ENCODE data around the gene ZNRF3.

Gene ZNRF3

DNA sequence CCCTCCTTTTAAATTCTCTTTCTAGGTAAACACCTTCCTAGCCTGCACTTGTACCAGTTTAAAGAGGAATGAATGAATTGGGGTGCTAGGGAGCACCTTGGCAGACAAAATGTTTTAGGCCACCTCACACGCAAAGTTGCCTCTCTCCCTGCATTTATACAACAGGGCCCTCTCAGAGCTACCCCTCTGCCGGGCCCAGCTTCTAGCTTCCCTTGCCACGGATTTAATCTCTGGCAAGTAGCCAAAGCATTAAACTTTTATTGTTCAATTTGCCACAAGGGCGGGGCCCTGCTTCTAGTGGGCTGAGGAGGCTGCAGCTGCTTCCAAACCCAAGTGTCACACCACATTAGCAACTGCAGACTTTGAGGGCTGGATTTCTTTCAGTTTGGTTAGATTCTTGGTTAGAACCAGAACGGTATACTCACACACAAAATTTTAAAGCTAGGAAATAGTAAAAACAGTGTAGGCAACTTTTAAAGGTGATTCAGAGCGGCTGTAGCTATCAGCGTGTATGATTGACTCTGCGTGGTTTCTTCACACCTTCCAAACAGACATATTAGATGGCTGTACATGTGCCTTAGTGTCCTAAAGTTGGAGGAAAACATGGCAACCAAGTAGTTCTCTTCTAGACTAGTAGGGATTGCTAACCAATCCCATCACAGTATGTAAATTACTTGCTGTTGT lies 196.0 kb downstream of the ZNRF3 start:
- TF ChIP-seq EZH2 (IDR thresholded peaks at IDR 0.05; ENCODE audit: borderline replicate concordance, low read depth, low read length, severe bottlenecking): no peak
- TF ChIP-seq, protein P1, sequence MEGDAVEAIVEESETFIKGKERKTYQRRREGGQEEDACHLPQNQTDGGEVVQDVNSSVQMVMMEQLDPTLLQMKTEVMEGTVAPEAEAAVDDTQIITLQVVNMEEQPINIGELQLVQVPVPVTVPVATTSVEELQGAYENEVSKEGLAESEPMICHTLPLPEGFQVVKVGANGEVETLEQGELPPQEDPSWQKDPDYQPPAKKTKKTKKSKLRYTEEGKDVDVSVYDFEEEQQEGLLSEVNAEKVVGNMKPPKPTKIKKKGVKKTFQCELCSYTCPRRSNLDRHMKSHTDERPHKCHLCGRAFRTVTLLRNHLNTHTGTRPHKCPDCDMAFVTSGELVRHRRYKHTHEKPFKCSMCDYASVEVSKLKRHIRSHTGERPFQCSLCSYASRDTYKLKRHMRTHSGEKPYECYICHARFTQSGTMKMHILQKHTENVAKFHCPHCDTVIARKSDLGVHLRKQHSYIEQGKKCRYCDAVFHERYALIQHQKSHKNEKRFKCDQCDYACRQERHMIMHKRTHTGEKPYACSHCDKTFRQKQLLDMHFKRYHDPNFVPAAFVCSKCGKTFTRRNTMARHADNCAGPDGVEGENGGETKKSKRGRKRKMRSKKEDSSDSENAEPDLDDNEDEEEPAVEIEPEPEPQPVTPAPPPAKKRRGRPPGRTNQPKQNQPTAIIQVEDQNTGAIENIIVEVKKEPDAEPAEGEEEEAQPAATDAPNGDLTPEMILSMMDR (IDR thresholded peaks at IDR 0.05; ENCODE audit: borderline replicate concordance, extremely low read depth, low read length, poor library complexity, severe bottlenecking): peak; percentile 23
- Histone ChIP-seq H3K4me3 (ENCODE audit: low read depth in 1 of 2, low read length in 2 of 2) (peak overlapping the region in 1 of 2 experiments; percentile 25; a peak in 2 of 4 replicates), H3K4me1 (ENCODE audit: insufficient read depth, low read length) (peaks cover 81% of the 10 kb centered on the region), H3K27me3 (ENCODE audit: insufficient read depth, low read length, poor library complexity) (no peaks in the 10 kb centered on the region), H3K9me3 (ENCODE audit: insufficient read depth, low read length, severe bottlenecking) (no peaks in the 10 kb centered on the region), H3K79me2 (ENCODE audit: insufficient read depth, low read length) (peaks cover 74% of the 10 kb centered on the region), H3K36me3 (ENCODE audit: insufficient read depth, low read length) (peaks cover under 1% of the 10 kb centered on the region; the same call in 1 of the 2 replicates), H3K4me2 (ENCODE audit: insufficient read depth, low read length) (peak overlapping the region; percentile 42), H4K20me1 (ENCODE audit: insufficient read depth, low read length) (0 out of 2 replicates have a peak, but pooled peaks cover under 1% of the 10 kb centered on the region), H3K9ac (ENCODE audit: low read depth, low read length) (peak overlapping the region; percentile 56), H2AFZ (ENCODE audit: low read depth, low read length) (peak overlapping the region; percentile 29; the same call in 1 of the 2 replicates), H3K27ac (ENCODE audit: low read length) (peak overlapping the region; percentile 95)
- ATAC-seq (ENCODE audit: insufficient read depth, low read depth) (peak; percentile 85), DNase-seq (peak; percentile 84)

DNA sequence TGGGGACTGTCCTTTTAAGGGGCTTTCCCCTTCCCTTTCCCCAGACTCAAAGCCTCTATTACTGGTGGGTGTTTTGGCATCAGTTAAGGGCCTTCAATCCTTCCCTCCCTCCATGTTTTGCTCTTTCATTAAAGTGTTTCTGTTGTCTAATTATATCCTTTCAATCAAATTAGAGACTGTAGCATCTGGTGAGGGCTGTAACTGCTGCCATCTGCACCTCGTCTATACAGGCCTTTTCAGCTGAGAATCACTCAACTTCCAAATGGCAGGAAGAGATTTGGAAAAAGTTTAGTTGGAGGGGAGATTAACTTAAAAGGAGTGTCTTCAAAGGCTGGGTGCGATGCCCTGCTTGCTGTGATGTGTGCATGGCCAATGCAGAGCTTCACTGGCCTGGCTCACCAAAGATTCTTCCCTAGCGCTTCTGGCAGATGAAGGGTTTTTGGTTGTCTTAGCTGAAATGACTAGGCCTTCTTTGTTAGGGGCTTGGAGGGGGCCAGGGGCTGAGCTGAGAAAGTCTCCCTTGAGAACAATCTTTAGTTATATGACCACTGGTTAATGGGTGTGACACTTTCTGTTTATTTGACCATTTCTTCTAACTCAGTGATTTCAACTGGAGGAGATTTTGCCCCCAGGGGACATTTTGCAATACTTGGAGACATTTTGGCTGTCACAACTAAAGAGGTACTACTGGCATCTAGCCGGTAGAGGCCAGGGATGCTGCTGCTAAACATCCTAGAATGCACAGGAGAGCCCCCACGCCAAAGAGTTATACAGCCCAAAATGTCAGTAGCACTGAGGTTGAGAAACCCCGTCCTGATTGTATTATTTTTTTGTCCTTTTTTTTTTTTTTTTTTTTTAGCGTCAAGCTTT lies 197.0 kb downstream of the ZNRF3 start:
- Histone ChIP-seq H3K9ac (ENCODE audit: low read depth, low read length) (peak overlapping the region; percentile 56), H3K27me3 (ENCODE audit: insufficient read depth, low read length, poor library complexity) (no peaks in the 10 kb centered on the region), H2AFZ (ENCODE audit: low read depth, low read length) (peak overlapping the region; percentile 21; the same call in 1 of the 2 replicates), H3K4me3 (ENCODE audit: low read depth in 1 of 2, low read length in 2 of 2) (peak overlapping the region in 1 of 2 experiments; percentile 22; a peak in 2 of 4 replicates), H3K36me3 (ENCODE audit: insufficient read depth, low read length) (no peaks in the 10 kb centered on the region; the same call in 1 of the 2 replicates), H4K20me1 (ENCODE audit: insufficient read depth, low read length) (no peaks in the 10 kb centered on the region), H3K79me2 (ENCODE audit: insufficient read depth, low read length) (peaks cover 74% of the 10 kb centered on the region), H3K4me2 (ENCODE audit: insufficient read depth, low read length) (peak overlapping the region; percentile 42), H3K27ac (ENCODE audit: low read length) (peak overlapping the region; percentile 95), H3K4me1 (ENCODE audit: insufficient read depth, low read length) (peaks cover 72% of the 10 kb centered on the region), H3K9me3 (ENCODE audit: insufficient read depth, low read length, severe bottlenecking) (no peaks in the 10 kb centered on the region)
- TF ChIP-seq, protein P1 (IDR thresholded peaks at IDR 0.05; ENCODE audit: borderline replicate concordance, extremely low read depth, low read length, poor library complexity, severe bottlenecking): no peak
- TF ChIP-seq EZH2 (IDR thresholded peaks at IDR 0.05; ENCODE audit: borderline replicate concordance, low read depth, low read length, severe bottlenecking): no peak
- no peak for DNase-seq
- no peak for ATAC-seq (ENCODE audit: insufficient read depth, low read depth)

DNA sequence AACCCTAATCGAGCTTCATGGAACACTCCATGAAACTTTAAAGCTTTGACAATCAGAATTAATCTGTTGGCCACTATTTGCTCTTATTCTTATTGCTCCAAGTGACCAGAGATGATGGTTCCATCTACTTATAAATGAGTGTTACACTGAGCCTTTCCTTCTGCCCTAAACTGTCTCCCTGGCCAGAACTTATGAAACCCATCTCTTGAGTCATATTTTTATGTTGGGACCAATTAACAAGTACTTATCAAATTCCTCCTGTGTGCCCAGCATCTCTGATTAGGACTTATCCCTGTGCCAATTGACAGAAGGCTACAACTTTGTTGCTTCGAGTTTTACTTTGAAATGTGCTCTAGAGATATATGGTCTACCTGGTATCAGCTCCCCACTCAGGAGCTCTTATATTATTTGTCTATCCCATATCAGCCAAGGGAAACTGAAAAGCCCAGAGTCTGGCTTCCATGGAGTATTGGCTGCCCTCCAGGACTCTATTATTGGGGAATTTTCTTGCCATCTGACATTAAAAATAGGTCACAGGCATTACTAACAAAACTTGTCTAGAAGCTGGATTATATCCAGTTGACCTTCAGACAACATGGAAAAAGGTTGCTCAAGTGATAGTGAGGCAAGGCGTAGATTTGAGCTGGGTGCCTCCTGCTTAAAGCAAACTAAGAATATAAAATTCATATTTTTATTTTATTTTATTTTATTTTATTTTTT lies 198.3 kb downstream of the ZNRF3 start:
- Histone ChIP-seq H2AFZ (ENCODE audit: low read depth, low read length) (no peak overlapping the region), H3K27ac (ENCODE audit: low read length) (peak overlapping the region; percentile 37), H3K27me3 (ENCODE audit: insufficient read depth, low read length, poor library complexity) (no peaks in the 10 kb centered on the region), H4K20me1 (ENCODE audit: insufficient read depth, low read length) (no peaks in the 10 kb centered on the region), H3K4me2 (ENCODE audit: insufficient read depth, low read length) (no peak overlapping the region), H3K4me1 (ENCODE audit: insufficient read depth, low read length) (peaks cover 58% of the 10 kb centered on the region), H3K79me2 (ENCODE audit: insufficient read depth, low read length) (peaks cover 74% of the 10 kb centered on the region), H3K9me3 (ENCODE audit: insufficient read depth, low read length, severe bottlenecking) (no peaks in the 10 kb centered on the region), H3K4me3 (ENCODE audit: low read depth in 1 of 2, low read length in 2 of 2) (no peak overlapping the region), H3K36me3 (ENCODE audit: insufficient read depth, low read length) (no peaks in the 10 kb centered on the region; the same call in 1 of the 2 replicates), H3K9ac (ENCODE audit: low read depth, low read length) (no peak overlapping the region)
- no peak for TF ChIP-seq EZH2 (IDR thresholded peaks at IDR 0.05; ENCODE audit: borderline replicate concordance, low read depth, low read length, severe bottlenecking)
- TF ChIP-seq, protein P1 (IDR thresholded peaks at IDR 0.05; ENCODE audit: borderline replicate concordance, extremely low read depth, low read length, poor library complexity, severe bottlenecking): no peak
- no peak for DNase-seq
- ATAC-seq (ENCODE audit: insufficient read depth, low read depth): no peak
